ENCODE measurements around the gene HOXD12. TPM values are rescaled to one million over a fixed set of nuclear protein-coding genes. Genes with fewer than 3 reads are reported as not detected.

Gene HOXD12
- total and polyA plus RNA-seq, 2 experiments from 2014 or later, result not detected

DNA sequence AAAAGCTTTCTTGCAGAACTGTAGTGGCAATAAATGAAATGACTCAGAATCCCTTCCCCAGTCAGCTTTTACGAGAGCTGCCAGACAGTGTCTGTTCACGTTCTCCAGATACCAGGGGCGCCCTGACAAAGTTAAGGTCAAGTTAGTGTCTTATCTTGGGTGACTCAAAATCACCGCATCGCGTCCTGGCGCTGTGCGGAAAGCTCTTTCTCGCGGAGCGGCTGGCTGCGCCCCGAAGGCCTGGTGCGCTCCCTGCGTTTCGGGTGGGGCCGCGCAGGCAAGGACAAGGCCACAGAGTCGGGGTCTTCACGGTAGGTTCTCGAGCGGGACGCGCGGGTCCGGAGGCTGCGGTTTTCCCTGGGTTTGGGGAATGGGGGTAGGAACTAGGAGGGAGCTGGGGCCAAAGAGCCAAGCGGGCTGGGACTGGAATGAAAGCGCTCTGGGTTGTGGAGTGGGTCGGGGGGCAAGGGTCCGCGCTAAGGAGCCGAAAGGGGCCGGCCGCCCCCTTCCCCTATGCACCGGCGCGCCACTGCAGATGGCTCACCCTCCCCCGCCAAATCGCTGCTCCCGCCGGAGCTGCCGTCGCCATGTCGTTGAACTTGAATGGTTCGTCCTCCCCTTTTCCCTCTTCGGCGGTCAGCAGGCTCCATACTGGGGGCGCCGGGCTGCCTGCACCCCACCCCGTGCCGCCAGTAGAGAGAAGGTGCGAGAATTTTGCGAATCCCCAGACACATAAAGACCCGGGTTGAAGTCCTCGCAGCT, 4.9 kb downstream of the HOXD12 start:
- H3K4me3 Mint-ChIP-seq, result peak overlapping the region; percentile 51

DNA sequence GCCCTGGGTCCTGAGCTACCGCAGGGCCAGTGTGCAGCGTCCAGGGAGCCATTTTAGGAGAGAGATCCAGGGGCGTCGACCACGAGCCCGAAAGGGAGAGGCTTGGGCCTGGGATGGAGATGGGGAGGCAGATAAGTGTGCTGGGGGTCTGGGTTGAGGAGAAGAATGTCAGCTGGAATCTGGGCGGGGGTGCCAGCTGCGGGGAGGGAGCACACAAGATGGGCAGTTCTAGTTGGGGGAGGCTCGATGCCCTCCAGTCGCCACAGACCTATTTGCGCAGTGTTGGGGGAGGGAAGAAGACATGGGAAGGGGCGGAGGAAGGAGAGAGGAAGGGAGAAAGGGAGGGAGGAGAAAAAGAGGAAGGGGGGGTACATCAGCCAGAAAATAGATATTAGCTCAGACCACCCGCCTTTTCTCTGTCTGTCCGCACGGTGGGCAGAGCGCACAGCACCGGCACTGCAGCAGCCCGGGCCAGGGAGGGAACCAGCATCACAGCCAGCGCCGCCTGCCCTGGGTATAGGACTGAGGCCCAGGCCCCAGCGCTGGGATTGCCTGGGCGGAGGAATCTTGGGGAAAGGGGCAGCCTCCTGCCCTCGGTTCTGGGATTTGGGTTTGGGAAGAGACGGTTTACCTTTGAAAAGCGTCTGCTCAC, 5.6 kb downstream of the HOXD12 start:
- H3K4me3 Mint-ChIP-seq, result peak overlapping the region; percentile 51
- H3K27me3 ChIP-seq (ENCODE audit: insufficient read depth), result peaks cover 99% of the 10 kb centered on the region

More for the DNA sequence above, 4.9 kb downstream of the HOXD12 start:
- Histone ChIP-seq H4K20me1 (replicated peaks; ENCODE audit: insufficient read depth) (peaks cover 36% of the 10 kb centered on the region), H3K27ac (ENCODE audit: low read depth) (no peak overlapping the region), H3K79me2 (replicated peaks; ENCODE audit: insufficient read depth) (no peaks in the 10 kb centered on the region), H3K9me2 (ENCODE audit: insufficient read depth) (no peaks in the 10 kb centered on the region), H3K27me3 (ENCODE audit: insufficient read depth) (peaks cover 99% of the 10 kb centered on the region), H3F3A (replicated peaks; ENCODE audit: low read depth) (peaks cover 29% of the 10 kb centered on the region), H3K36me3 (ENCODE audit: insufficient read depth) (no peaks in the 10 kb centered on the region; the same call in 1 of the 2 replicates), H3K4me2 (peak overlapping the region; percentile 73), H3K4me1 (ENCODE audit: insufficient read depth) (peaks cover 49% of the 10 kb centered on the region), H3K4me3 (peak overlapping the region; percentile 46), H2AFZ (no peak overlapping the region; the same call in 1 of the 2 replicates)
- H3K9me3 Mint-ChIP-seq, result peaks cover 5% of the 10 kb centered on the region; the same call in 2 of the 3 replicates
- ATAC-seq, result peak; percentile 1; the same call in 1 of the 3 replicates
- DNase-seq (ENCODE audit: low spot score), result peak; percentile 55
- H3K27ac Mint-ChIP-seq, result no peak overlapping the region
- no peaks in the 10 kb centered on the region; the same call in 2 of the 3 replicates for H3K36me3 Mint-ChIP-seq (ENCODE audit: low read depth)
- peaks cover 93% of the 10 kb centered on the region for H3K27me3 Mint-ChIP-seq (ENCODE audit: insufficient read depth, low read depth, poor library complexity)
- peaks cover 34% of the 10 kb centered on the region for H3K4me1 Mint-ChIP-seq
- no peak for TF ChIP-seq STAT1 (IDR thresholded peaks at IDR 0.05; ENCODE audit: unreplicated experiment)
- TF ChIP-seq EZH2 (IDR thresholded peaks at IDR 0.05; ENCODE audit: low read depth, unreplicated experiment), result peak; percentile 92
- peak; percentile 92 for TF ChIP-seq EZH2phosphoT487 (IDR thresholded peaks at IDR 0.05; ENCODE audit: unreplicated experiment)
- TF ChIP-seq NANOG (IDR thresholded peaks at IDR 0.05; ENCODE audit: borderline replicate concordance), result no peak

More for the DNA sequence above, 5.6 kb downstream of the HOXD12 start:
- H3K4me1 ChIP-seq (ENCODE audit: insufficient read depth), result peaks cover 49% of the 10 kb centered on the region
- H3K4me2 ChIP-seq, result peak overlapping the region; percentile 73
- DNase-seq (ENCODE audit: low spot score) (peak; percentile 54), ATAC-seq (peak; percentile 23)
- no peaks in the 10 kb centered on the region for H3K79me2 ChIP-seq (replicated peaks; ENCODE audit: insufficient read depth)
- Mint-ChIP-seq H3K27ac (no peak overlapping the region), H3K4me1 (peaks cover 33% of the 10 kb centered on the region), H3K27me3 (ENCODE audit: insufficient read depth, low read depth, poor library complexity) (peaks cover 94% of the 10 kb centered on the region), H3K36me3 (ENCODE audit: low read depth) (no peaks in the 10 kb centered on the region; the same call in 2 of the 3 replicates), H3K9me3 (peaks cover 5% of the 10 kb centered on the region; the same call in 2 of the 3 replicates)
- peaks cover 34% of the 10 kb centered on the region for H3F3A ChIP-seq (replicated peaks; ENCODE audit: low read depth)
- TF ChIP-seq, protein P1, sequence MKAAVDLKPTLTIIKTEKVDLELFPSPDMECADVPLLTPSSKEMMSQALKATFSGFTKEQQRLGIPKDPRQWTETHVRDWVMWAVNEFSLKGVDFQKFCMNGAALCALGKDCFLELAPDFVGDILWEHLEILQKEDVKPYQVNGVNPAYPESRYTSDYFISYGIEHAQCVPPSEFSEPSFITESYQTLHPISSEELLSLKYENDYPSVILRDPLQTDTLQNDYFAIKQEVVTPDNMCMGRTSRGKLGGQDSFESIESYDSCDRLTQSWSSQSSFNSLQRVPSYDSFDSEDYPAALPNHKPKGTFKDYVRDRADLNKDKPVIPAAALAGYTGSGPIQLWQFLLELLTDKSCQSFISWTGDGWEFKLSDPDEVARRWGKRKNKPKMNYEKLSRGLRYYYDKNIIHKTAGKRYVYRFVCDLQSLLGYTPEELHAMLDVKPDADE (IDR thresholded peaks at IDR 0.05), result no peak
- peak; percentile 61 for TF ChIP-seq EZH2 (IDR thresholded peaks at IDR 0.05; ENCODE audit: low read depth, unreplicated experiment)
- no peak for TF ChIP-seq CREB1 (CRISPR knock-in tag; IDR thresholded peaks at IDR 0.05; ENCODE audit: low read depth)
- TF ChIP-seq, protein P2, sequence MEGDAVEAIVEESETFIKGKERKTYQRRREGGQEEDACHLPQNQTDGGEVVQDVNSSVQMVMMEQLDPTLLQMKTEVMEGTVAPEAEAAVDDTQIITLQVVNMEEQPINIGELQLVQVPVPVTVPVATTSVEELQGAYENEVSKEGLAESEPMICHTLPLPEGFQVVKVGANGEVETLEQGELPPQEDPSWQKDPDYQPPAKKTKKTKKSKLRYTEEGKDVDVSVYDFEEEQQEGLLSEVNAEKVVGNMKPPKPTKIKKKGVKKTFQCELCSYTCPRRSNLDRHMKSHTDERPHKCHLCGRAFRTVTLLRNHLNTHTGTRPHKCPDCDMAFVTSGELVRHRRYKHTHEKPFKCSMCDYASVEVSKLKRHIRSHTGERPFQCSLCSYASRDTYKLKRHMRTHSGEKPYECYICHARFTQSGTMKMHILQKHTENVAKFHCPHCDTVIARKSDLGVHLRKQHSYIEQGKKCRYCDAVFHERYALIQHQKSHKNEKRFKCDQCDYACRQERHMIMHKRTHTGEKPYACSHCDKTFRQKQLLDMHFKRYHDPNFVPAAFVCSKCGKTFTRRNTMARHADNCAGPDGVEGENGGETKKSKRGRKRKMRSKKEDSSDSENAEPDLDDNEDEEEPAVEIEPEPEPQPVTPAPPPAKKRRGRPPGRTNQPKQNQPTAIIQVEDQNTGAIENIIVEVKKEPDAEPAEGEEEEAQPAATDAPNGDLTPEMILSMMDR (conservative IDR thresholded peaks at IDR 0.05; ENCODE audit: low read depth in 2 of 2), result no peak
- TF ChIP-seq JUNB (IDR thresholded peaks at IDR 0.05; ENCODE audit: unreplicated experiment), result no peak
- TF ChIP-seq, protein P3, sequence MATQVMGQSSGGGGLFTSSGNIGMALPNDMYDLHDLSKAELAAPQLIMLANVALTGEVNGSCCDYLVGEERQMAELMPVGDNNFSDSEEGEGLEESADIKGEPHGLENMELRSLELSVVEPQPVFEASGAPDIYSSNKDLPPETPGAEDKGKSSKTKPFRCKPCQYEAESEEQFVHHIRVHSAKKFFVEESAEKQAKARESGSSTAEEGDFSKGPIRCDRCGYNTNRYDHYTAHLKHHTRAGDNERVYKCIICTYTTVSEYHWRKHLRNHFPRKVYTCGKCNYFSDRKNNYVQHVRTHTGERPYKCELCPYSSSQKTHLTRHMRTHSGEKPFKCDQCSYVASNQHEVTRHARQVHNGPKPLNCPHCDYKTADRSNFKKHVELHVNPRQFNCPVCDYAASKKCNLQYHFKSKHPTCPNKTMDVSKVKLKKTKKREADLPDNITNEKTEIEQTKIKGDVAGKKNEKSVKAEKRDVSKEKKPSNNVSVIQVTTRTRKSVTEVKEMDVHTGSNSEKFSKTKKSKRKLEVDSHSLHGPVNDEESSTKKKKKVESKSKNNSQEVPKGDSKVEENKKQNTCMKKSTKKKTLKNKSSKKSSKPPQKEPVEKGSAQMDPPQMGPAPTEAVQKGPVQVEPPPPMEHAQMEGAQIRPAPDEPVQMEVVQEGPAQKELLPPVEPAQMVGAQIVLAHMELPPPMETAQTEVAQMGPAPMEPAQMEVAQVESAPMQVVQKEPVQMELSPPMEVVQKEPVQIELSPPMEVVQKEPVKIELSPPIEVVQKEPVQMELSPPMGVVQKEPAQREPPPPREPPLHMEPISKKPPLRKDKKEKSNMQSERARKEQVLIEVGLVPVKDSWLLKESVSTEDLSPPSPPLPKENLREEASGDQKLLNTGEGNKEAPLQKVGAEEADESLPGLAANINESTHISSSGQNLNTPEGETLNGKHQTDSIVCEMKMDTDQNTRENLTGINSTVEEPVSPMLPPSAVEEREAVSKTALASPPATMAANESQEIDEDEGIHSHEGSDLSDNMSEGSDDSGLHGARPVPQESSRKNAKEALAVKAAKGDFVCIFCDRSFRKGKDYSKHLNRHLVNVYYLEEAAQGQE (IDR thresholded peaks at IDR 0.05; ENCODE audit: unreplicated experiment), result no peak
- peak; percentile 60 for TF ChIP-seq EZH2phosphoT487 (IDR thresholded peaks at IDR 0.05; ENCODE audit: unreplicated experiment)
- H4K20me1 ChIP-seq (replicated peaks; ENCODE audit: insufficient read depth), result peaks cover 43% of the 10 kb centered on the region
- no peak overlapping the region; the same call in 1 of the 2 replicates for H2AFZ ChIP-seq
- H3K27ac ChIP-seq (ENCODE audit: low read depth), result no peak overlapping the region
- peak overlapping the region; percentile 46 for H3K4me3 ChIP-seq
- H3K36me3 ChIP-seq (ENCODE audit: insufficient read depth), result no peaks in the 10 kb centered on the region; the same call in 1 of the 2 replicates
- no peaks in the 10 kb centered on the region for H3K9me2 ChIP-seq (ENCODE audit: insufficient read depth)
